Stimulated activated CD4-positive, alpha-beta T cell treated with anti-CD3 and anti-CD28 coated beads, Interleukin-4, amount 100 ng/mL, for 4 hours (primary cell): ENCODE data around the gene CSF3.

ENCODE experiments used
- DNase-seq, 2 experiments: peaks; one replicate each; pipeline ENCODE4 v3.0.0-alpha.2; 2020

The CSF3 gene

GRCh38 chr17:40063187-40063771 lies 48.0 kb downstream of the CSF3 start:
- no peak for DNase-seq

GRCh38 chr17:40063901-40064531 lies 48.8 kb downstream of the CSF3 start:
- peak in 1 of 2 experiments; percentile 28 for DNase-seq

- no peak for DNase-seq
Measured at GRCh38 chr17:40064971-40065768, 49.9 kb downstream of the CSF3 start.

- DNase-seq: no peak
Measured at GRCh38 chr17:40065769-40066510, 50.7 kb downstream of the CSF3 start.
